Gastrocnemius medialis (tissue), 4 donors: ENCODE measurements around the gene OPCML. TPM values are rescaled to one million over a fixed set of nuclear protein-coding genes. Genes with fewer than 3 reads are reported as not detected.

ENCODE experiments used
- ATAC-seq, 2 donors: fragments of 150-250 bp; one replicate each; pipeline ENCODE4 v1.9.1; 2016
- DNase-seq, 2 donors: peaks; one replicate each; pipeline ENCODE4 v3.0.0-alpha.2; 2019
- H3K27ac ChIP-seq, 4 donors: fragments of 200-600 bp; sonication (generic); 1 replicate in 1 of 4; 2 replicates in 3 of 4; pipeline ENCODE4 v1.5.1; 2016 to 2018; ENCODE audit warnings: mild to moderate bottlenecking in 2 of 4, moderate library complexity in 1 of 4
- H3K27me3 ChIP-seq, 3 donors: fragments of 200-600 bp; sonication (generic) in 2 of 3; 1 replicate in 1 of 3; 2 replicates in 2 of 3; pipeline versions ENCODE4 v1.5.1 to v1.6.0; 2016 to 2019; ENCODE audit warnings: mild to moderate bottlenecking in 1 of 3, moderate library complexity in 1 of 3
- H3K36me3 ChIP-seq, 2 donors: fragments of 200-600 bp; sonication (generic) in 1 of 2; one replicate each; pipeline ENCODE4 v1.5.1; 2017 to 2018
- H3K4me1 ChIP-seq, 2 donors: fragments of 200-600 bp; sonication (generic) in 1 of 2; one replicate each; pipeline ENCODE4 v1.5.1; 2016 to 2017; ENCODE audit warnings: mild to moderate bottlenecking in 2 of 2
- H3K4me3 ChIP-seq, 4 donors: fragments of 200-600 bp; sonication (generic) in 3 of 4; 1 replicate in 1 of 4; 2 replicates in 3 of 4; pipeline ENCODE4 v1.5.1; 2016 to 2019; ENCODE audit warnings: mild to moderate bottlenecking in 2 of 4
- H3K9me3 ChIP-seq, 3 donors: fragments of 200-600 bp; sonication (generic) in 2 of 3; 1 replicate in 1 of 3; 2 replicates in 2 of 3; pipeline ENCODE4 v1.5.1; 2016 to 2019
- POLR2A ChIP-seq, 2 donors: fragments of 450-650 bp; IDR thresholded peaks; one replicate each; pipeline ENCODE4 v1.6.1; 2017; ENCODE audit warnings: antibody characterized with exemption in 2 of 2, mild to moderate bottlenecking in 2 of 2, moderate library complexity in 2 of 2
- in situ Hi-C, 4 donors: fragments of 200-750 bp; cut with MboI; loops; one replicate each; pipeline versions ENCODE4 v1.15.0 to v1.8.0; 2017; ENCODE audit warnings: low sequenced_read_pairs in 4 of 4
- intact Hi-C: fragments of 100-400 bp; cut with DNase I; formaldehyde crosslinking; loops from one replicate; pipeline ENCODE4 v1.15.1; 2023; ENCODE audit warnings: low total_unique reads
- total RNA-seq, 4 donors: library from RNA; depleted of rRNA; stranded (reverse); fragments of >200 nt; gene quantifications; one replicate each; pipeline versions ENCODE4 v1.1.0 to v1.2.3, GENCODE V29; 2016
- TF ChIP-seq, protein P1 (sequence below), 5 experiments: fragments of 450-650 bp in 3 of 5; fragments of 200-600 bp in 2 of 5; sonication (generic) in 2 of 5; IDR thresholded peaks in 4 of 5; conservative IDR thresholded peaks in 1 of 5; 1 replicate in 4 of 5; 2 replicates in 1 of 5; pipeline ENCODE4 v1.5.1; 2016 to 2019; ENCODE audit warnings: antibody characterized with exemption in 5 of 5, mild to moderate bottlenecking in 3 of 5, moderate library complexity in 3 of 5

The OPCML gene
- total RNA-seq, 4 donors from 2014 or later: not detected

DNA sequence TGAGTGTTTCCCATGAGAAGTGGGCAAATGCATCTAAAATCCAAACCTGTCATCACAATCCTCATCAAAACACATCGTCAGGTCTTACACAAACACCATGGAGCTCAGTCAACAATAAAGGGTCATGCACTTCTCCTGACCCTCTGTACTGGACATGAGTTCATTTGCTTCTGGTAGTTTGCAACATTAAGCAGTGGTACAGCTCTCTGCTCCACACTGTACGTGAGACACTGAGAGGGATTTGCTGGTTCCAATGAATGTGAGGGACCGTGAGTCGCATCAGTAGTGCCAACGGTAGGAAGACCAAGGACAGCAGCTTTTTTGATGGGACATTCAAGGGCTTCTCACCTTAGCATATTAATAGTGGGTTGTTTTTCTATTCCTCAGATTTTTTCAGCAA is 752.3 kb downstream of the OPCML start:
- in situ Hi-C loops (no loop called here), intact Hi-C loops (no loop called here)
- H3K4me3 ChIP-seq: no peak overlapping the region
- H3K27ac ChIP-seq: no peak overlapping the region
- ATAC-seq (no peak), DNase-seq (no peak)
- H3K27me3 ChIP-seq: no peaks in the 10 kb centered on the region
- TF ChIP-seq, protein P1, sequence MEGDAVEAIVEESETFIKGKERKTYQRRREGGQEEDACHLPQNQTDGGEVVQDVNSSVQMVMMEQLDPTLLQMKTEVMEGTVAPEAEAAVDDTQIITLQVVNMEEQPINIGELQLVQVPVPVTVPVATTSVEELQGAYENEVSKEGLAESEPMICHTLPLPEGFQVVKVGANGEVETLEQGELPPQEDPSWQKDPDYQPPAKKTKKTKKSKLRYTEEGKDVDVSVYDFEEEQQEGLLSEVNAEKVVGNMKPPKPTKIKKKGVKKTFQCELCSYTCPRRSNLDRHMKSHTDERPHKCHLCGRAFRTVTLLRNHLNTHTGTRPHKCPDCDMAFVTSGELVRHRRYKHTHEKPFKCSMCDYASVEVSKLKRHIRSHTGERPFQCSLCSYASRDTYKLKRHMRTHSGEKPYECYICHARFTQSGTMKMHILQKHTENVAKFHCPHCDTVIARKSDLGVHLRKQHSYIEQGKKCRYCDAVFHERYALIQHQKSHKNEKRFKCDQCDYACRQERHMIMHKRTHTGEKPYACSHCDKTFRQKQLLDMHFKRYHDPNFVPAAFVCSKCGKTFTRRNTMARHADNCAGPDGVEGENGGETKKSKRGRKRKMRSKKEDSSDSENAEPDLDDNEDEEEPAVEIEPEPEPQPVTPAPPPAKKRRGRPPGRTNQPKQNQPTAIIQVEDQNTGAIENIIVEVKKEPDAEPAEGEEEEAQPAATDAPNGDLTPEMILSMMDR (IDR thresholded peaks at IDR 0.05 in 4 of 5, conservative IDR thresholded peaks at IDR 0.05 in 1 of 5): no peak
- TF ChIP-seq POLR2A (IDR thresholded peaks at IDR 0.05): no peak
- H3K9me3 ChIP-seq: no peaks in the 10 kb centered on the region
- H3K36me3 ChIP-seq: no peaks in the 10 kb centered on the region
- H3K4me1 ChIP-seq: no peaks in the 10 kb centered on the region

DNA sequence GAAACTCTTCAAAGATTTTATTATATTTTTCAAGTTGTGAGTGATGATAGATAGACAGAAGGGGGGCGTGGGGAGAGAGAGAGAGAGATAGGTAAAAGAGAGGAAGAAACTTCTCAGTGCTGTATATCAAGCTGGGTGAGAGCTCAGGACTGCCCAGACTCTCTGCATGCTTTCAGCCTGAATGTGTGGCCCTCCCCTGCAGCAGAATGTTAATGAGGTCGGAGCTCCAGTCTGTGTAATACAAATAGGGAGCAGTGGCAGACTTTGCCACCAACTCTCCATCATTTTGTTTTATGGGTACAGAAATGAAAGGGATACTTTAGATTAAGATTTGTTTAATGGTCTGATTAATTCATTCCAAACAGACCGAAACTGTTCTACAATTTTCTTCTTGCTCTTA is 752.8 kb downstream of the OPCML start:
- in situ Hi-C loops (no loop called here), intact Hi-C loops (no loop called here)
- H3K36me3 ChIP-seq: no peaks in the 10 kb centered on the region
- H3K9me3 ChIP-seq: no peaks in the 10 kb centered on the region
- H3K4me1 ChIP-seq: no peaks in the 10 kb centered on the region
- no peaks in the 10 kb centered on the region for H3K27me3 ChIP-seq
- H3K4me3 ChIP-seq: no peak overlapping the region
- no peak for ATAC-seq
- no peak for TF ChIP-seq POLR2A (IDR thresholded peaks at IDR 0.05)
- TF ChIP-seq, protein P1 (IDR thresholded peaks at IDR 0.05 in 4 of 5, conservative IDR thresholded peaks at IDR 0.05 in 1 of 5): no peak
- DNase-seq: no peak
- no peak overlapping the region for H3K27ac ChIP-seq

DNA sequence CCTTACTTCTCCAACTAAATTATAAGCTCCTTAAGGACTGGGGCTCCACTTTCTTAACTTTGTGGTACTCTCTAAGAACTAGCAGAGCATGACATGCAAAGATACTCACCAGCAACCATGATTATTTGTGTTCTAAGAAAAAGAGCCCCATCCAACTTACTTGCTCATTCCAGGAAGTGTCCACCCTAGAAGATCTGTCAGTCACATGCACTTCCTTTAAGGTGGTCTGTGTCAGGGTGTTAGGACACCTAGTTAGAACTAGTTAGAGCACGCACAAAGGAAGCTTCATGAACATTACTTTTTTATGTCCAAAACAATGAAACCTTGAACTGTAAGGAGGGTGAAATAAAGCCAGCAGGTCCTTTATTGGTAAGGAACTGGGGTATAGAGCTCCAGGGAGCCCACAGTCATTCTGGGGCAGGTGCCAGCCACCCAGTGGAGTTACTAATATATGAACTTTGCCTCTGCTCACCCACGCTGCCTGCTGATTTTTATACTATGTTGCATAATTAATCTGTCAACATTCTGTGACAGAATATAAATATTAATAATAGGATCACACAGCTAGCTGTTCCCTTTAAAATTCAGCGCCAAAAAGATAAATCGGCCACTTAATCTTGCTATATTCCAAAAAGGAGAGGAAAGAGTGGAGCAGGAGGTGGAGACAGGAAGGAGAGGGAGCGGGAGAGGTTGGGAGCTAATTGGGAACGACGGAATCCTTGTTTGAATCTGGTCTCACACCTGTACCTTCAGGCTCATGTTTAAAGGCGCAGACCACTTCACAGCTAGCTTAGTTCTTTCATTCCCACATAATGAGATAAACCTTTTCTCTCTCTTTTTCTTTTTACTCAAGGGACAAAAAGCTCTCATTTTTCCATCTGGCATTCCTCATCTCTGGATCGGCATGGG is 755.0 kb downstream of the OPCML start:
- no peak overlapping the region for H3K4me3 ChIP-seq
- H3K4me1 ChIP-seq: no peaks in the 10 kb centered on the region
- H3K36me3 ChIP-seq: no peaks in the 10 kb centered on the region
- in situ Hi-C loops: no loop called here
- no peak for DNase-seq
- H3K27ac ChIP-seq: no peak overlapping the region
- ATAC-seq: no peak
- TF ChIP-seq POLR2A (IDR thresholded peaks at IDR 0.05): no peak
- TF ChIP-seq, protein P1 (IDR thresholded peaks at IDR 0.05 in 4 of 5, conservative IDR thresholded peaks at IDR 0.05 in 1 of 5): no peak
- H3K9me3 ChIP-seq: no peaks in the 10 kb centered on the region
- no peaks in the 10 kb centered on the region for H3K27me3 ChIP-seq
- intact Hi-C loops: no loop called here

DNA sequence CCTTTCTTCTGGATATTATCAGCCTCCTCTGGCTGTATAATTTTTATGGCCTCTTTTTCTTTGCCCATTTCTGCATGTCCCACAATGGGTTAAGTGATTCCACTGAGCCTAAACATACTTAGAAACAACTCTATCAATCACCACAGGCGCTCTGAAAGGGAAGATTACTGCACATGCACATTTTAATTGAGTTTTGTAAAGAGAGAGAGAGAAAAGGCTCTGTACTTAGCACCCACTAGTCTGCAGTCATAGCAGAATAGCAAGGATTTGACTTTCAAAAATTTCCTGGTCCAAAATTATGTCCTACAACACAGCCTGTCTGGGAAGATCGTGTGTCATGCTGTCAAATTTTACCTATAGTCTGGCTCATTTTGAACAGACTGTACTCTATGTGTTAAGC is 758.5 kb downstream of the OPCML start:
- no peak for TF ChIP-seq POLR2A (IDR thresholded peaks at IDR 0.05)
- TF ChIP-seq, protein P1 (IDR thresholded peaks at IDR 0.05 in 4 of 5, conservative IDR thresholded peaks at IDR 0.05 in 1 of 5): no peak
- in situ Hi-C loops: no loop called here
- no peaks in the 10 kb centered on the region for H3K9me3 ChIP-seq
- H3K4me3 ChIP-seq: no peak overlapping the region
- H3K36me3 ChIP-seq: no peaks in the 10 kb centered on the region
- no peaks in the 10 kb centered on the region for H3K27me3 ChIP-seq
- no peak overlapping the region for H3K27ac ChIP-seq
- H3K4me1 ChIP-seq: no peaks in the 10 kb centered on the region
- ATAC-seq: no peak
- DNase-seq: no peak
- intact Hi-C loops: no loop called here
